ENCODE results near the gene SUGP1. TPM values are rescaled to one million over a fixed set of nuclear protein-coding genes. Genes with fewer than 3 reads are reported as not detected.

Gene SUGP1
- 21.3 and 23.0 TPM in 2 replicates for total RNA-seq

GRCh38 chr19:19320361-19321140, at the start of gene SUGP1, which contains the start of gene MAU2:
TSS of gene SUGP1 (minus strand) at chr19:19320509. CDS start at chr19:19320496, 13 bp downstream.
TSS of gene MAU2 (plus strand) at chr19:19320829. CDS start at chr19:19320860, 31 bp downstream.

Other genes with a start within 250 kb of the SUGP1 start
- 9.6 and 14.1 TPM in 2 replicates for gene TMEM161A, start 182.0 kb downstream of the SUGP1 start, total RNA-seq
- not detected in 2 replicates for gene MEF2B, start 150.2 kb downstream of the SUGP1 start, total RNA-seq
- 12.0 and 18.3 TPM in 2 replicates for gene BORCS8, start 128.4 kb downstream of the SUGP1 start, total RNA-seq
- gene RFXANK, start 128.3 kb downstream of the SUGP1 start, total RNA-seq, result 65.5 and 82.9 TPM in 2 replicates
- 6.2 and 6.7 TPM in 2 replicates for gene NR2C2AP, start 117.1 kb downstream of the SUGP1 start, total RNA-seq
- not detected in 2 replicates for gene NCAN, start 108.6 kb downstream of the SUGP1 start, total RNA-seq
- not detected in 2 replicates for gene TM6SF2, start 47.2 kb downstream of the SUGP1 start, total RNA-seq
- 25.2 and 26.7 TPM in 2 replicates for gene MAU2, start 320 bp upstream of the SUGP1 start, total RNA-seq
- gene GATAD2A, start 85.2 kb upstream of the SUGP1 start, total RNA-seq, result 34.0 and 40.5 TPM in 2 replicates
- 0.60 and 0.87 TPM in 2 replicates for gene TSSK6, start 195.0 kb upstream of the SUGP1 start, total RNA-seq
- gene NDUFA13, start 195.7 kb upstream of the SUGP1 start, total RNA-seq, result 235 and 256 TPM in 2 replicates
- gene YJEFN3, start 208.4 kb upstream of the SUGP1 start, total RNA-seq, result 0.09 and 0.11 TPM in 2 replicates
- gene CILP2, start 217.8 kb upstream of the SUGP1 start, total RNA-seq, result not detected in 2 replicates

Measured in dermis lymphatic vessel endothelial cell (primary cell).